Measurements from ENCODE around the gene GNAQ. TPM values are rescaled to one million over a fixed set of nuclear protein-coding genes. Genes with fewer than 3 reads are reported as not detected.

The GNAQ gene
- total and polyA plus RNA-seq, 2 of the 4 experiments (the other 2 are of a cell fraction), result 23.1 to 50.7 TPM

GRCh38 chr9:77750981-77751340, 280.6 kb downstream of the GNAQ start:
- dilution Hi-C loops (cut with HindIII; ENCODE audit: low sequenced_read_pairs, unreplicated experiment) (no loop called here), in situ Hi-C loops (cut with MboI; ENCODE audit: low sequenced_read_pairs) (no loop called here), intact Hi-C loops (cut with micrococcal nuclease) (loop anchor here (1.0 to 10.0 kb wide), 8 partner anchors 88 to 576 kb away; partner anchors contain the start of gene VPS13A)
- Histone ChIP-seq H3K79me1 (ENCODE audit: low read depth in 1 of 2, low read length in 2 of 2) (peaks cover 4 to 8% of the 10 kb centered on the region in 2 experiments; a peak in 3 of 4 replicates), H4K8ac (ENCODE audit: low read depth in 2 of 2, low read length in 2 of 2) (no peak overlapping the region), H3K27ac (ENCODE audit: insufficient read depth, low read length) (no peak overlapping the region), H3K56ac (ENCODE audit: extremely low read depth, insufficient read depth, low read length) (no peak overlapping the region), H3K9me1 (ENCODE audit: insufficient read depth, low read length) (no peaks in the 10 kb centered on the region; the same call in none of the 2 replicates), H2BK120ac (ENCODE audit: low read depth, low read length) (no peak overlapping the region), H3K23ac (ENCODE audit: low read depth, low read length) (no peak overlapping the region), H4K91ac (ENCODE audit: insufficient read depth, low read depth, low read length) (no peak overlapping the region), H2AK5ac (ENCODE audit: low read depth, low read length) (no peak overlapping the region), H2AFZ (replicated peaks; ENCODE audit: low read length, poor library complexity) (no peak overlapping the region), H4K20me1 (ENCODE audit: insufficient read depth, low read length) (peaks cover 4% of the 10 kb centered on the region; the same call in 1 of the 2 replicates), H3K9me3 (ENCODE audit: control insufficient read depth, insufficient read depth, low read length) (no peaks in the 10 kb centered on the region), H3K4me1 (ENCODE audit: control insufficient read depth, insufficient read depth, low read length) (peaks cover 5% of the 10 kb centered on the region; the same call in 1 of the 2 replicates), H3K4ac (ENCODE audit: low read depth, low read length) (no peak overlapping the region), H2AK9ac (replicated peaks; ENCODE audit: low read depth, low read length, poor library complexity) (no peak overlapping the region), H3K9ac (ENCODE audit: low read depth, low read length) (no peak overlapping the region), H4K5ac (ENCODE audit: low read depth, low read length) (peak overlapping the region; percentile 22; the same call in 1 of the 2 replicates), H2BK20ac (ENCODE audit: low read depth, low read length) (no peak overlapping the region), H3K36me3 (ENCODE audit: control insufficient read depth, insufficient read depth, low read length) (0 out of 2 replicates have a peak, but pooled peaks cover 3% of the 10 kb centered on the region), H3K18ac (ENCODE audit: low read depth, low read length) (peak overlapping the region; percentile 6; the same call in 1 of the 2 replicates), H2BK5ac (ENCODE audit: low read depth, low read length, poor library complexity, severe bottlenecking) (peak overlapping the region; percentile 21), H2BK15ac (ENCODE audit: low read depth, low read length) (no peak overlapping the region), H3K14ac (replicated peaks; ENCODE audit: low read depth, low read length) (no peak overlapping the region), H3K4me2 (ENCODE audit: low read depth, low read length) (no peak overlapping the region), H3K4me3 (ENCODE audit: insufficient read depth, low read depth, low read length) (no peak overlapping the region), H3K27me3 (ENCODE audit: control insufficient read depth, insufficient read depth, low read length) (no peaks in the 10 kb centered on the region)
- no CpG with 5 or more reads among the region's 1 CpG for WGBS, 2 experiments (ENCODE audit: extremely low coverage in 2 of 2, insufficient read length in 1 of 2)
- DNase-seq (no peak), ATAC-seq (ENCODE audit: low read depth) (no peak)
- TF ChIP-seq NFE2L2 (IDR thresholded peaks at IDR 0.05; ENCODE audit: low read depth, low read length), result no peak
- TF ChIP-seq CEBPB (IDR thresholded peaks at IDR 0.05; ENCODE audit: low read depth, low read length), result no peak
- no peak for TF ChIP-seq BHLHE40 (IDR thresholded peaks at IDR 0.05; ENCODE audit: low read depth, low read length)
- TF ChIP-seq, protein P1, sequence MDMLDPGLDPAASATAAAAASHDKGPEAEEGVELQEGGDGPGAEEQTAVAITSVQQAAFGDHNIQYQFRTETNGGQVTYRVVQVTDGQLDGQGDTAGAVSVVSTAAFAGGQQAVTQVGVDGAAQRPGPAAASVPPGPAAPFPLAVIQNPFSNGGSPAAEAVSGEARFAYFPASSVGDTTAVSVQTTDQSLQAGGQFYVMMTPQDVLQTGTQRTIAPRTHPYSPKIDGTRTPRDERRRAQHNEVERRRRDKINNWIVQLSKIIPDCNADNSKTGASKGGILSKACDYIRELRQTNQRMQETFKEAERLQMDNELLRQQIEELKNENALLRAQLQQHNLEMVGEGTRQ (IDR thresholded peaks at IDR 0.05; ENCODE audit: low read depth, low read length), result no peak
- TF ChIP-seq SMC3 (IDR thresholded peaks at IDR 0.05; ENCODE audit: low read depth, low read length), result no peak
- TF ChIP-seq MAZ (IDR thresholded peaks at IDR 0.05; ENCODE audit: borderline replicate concordance, low read depth, low read length), result no peak
- no peak for TF ChIP-seq RFX5 (IDR thresholded peaks at IDR 0.05; ENCODE audit: low read depth, low read length)
- no peak for TF ChIP-seq FOS (IDR thresholded peaks at IDR 0.05; ENCODE audit: low read depth, low read length)
- no peak for TF ChIP-seq MAFK (IDR thresholded peaks at IDR 0.05; ENCODE audit: low read depth, low read length)
- BruUV-seq (replicated peaks), result no TSS peak
- ChIA-PET CTCF (interaction anchor here (0.8 to 2.9 kb wide), 8 partner anchors 31 to 317 kb away, joined by 3 to 23 read pairs (median 4); no protein-coding TSS in a partner anchor), POLR2A (ENCODE audit: unreplicated experiment) (no interaction called here)

All from IMR-90 (cell line).